PC-3 (cell line): Measurements from ENCODE around the gene DAB1. TPM values are rescaled to one million over a fixed set of nuclear protein-coding genes. Genes with fewer than 3 reads are reported as not detected.
A peak's percentile ranks its signal among the peaks of the same experiment; 100 is the strongest.

ENCODE experiments used
- ATAC-seq: fragments of 200-7000 bp; cut with Tn5 transposase; 2 replicates; pipeline ENCODE4 v1.9.1; 2020; ENCODE audit warnings: mild to moderate bottlenecking, moderate library complexity
- BruUV-seq: library from RNA; stranded (reverse); fragments of 400-500 nt; replicated peaks from 2 replicates; lab custom pipeline; 2021; lab: Mats Ljungman, UMichigan
- CTCF ChIA-PET: fragments of 300-600 bp; sonication (Branson Sonifier 250); formaldehyde crosslinking; loops from one replicate; lab custom pipeline; 2022; ENCODE audit warnings: antibody characterized with exemption; lab: Charles Lee
- POLR2A ChIA-PET: fragments of 300-600 bp; sonication (Branson Sonifier 250); formaldehyde crosslinking; loops from one replicate; lab custom pipeline; 2022; ENCODE audit warnings: antibody characterized with exemption; ENCODE audit not compliant: unreplicated experiment; lab: Charles Lee
- DNase-seq: peaks from one replicate; pipeline ENCODE4 v3.0.0-alpha.2; 2015
- H2AFZ ChIP-seq: fragments of 300-600 bp; sonication (generic); 2 replicates; pipeline ENCODE4 v1.6.0; 2016; ENCODE audit warnings: antibody characterized with exemption, low read length
- H3F3A ChIP-seq: fragments of 300-600 bp; sonication (generic); one replicate; pipeline ENCODE4 v1.6.0; 2017; ENCODE audit warnings: antibody characterized with exemption, low read length, control low read depth, mild to moderate bottlenecking; ENCODE audit not compliant: unreplicated experiment
- H3K27ac ChIP-seq: fragments of 300-600 bp; sonication (generic); 2 replicates; pipeline ENCODE4 v1.5.1; 2016; ENCODE audit warnings: mild to moderate bottlenecking, low read length
- H3K27me3 ChIP-seq: fragments of 300-600 bp; sonication (generic); 2 replicates; pipeline ENCODE4 v1.6.1; 2016; ENCODE audit warnings: low read length, mixed read lengths
- H3K36me3 ChIP-seq: fragments of 300-600 bp; sonication (generic); 2 replicates; pipeline ENCODE4 v1.6.1; 2016; ENCODE audit warnings: low read depth, mixed run types, low read length, mixed read lengths
- H3K4me1 ChIP-seq: fragments of 300-600 bp; sonication (generic); 2 replicates; pipeline ENCODE4 v1.5.1; 2016; ENCODE audit warnings: low read length; ENCODE audit not compliant: insufficient read depth
- H3K4me2 ChIP-seq: fragments of 300-600 bp; sonication (generic); 2 replicates; pipeline ENCODE4 v1.6.0; 2016; ENCODE audit warnings: low read length
- H3K4me3 ChIP-seq: fragments of 300-600 bp; sonication (generic); 2 replicates; pipeline ENCODE4 v1.5.1; 2016; ENCODE audit warnings: mild to moderate bottlenecking, low read length, mixed read lengths
- H3K79me2 ChIP-seq: fragments of 300-600 bp; sonication (generic); 2 replicates; pipeline ENCODE4 v1.6.1; 2017; ENCODE audit warnings: low read length, mixed read lengths
- H3K9ac ChIP-seq: fragments of 300-600 bp; sonication (generic); 2 replicates; pipeline ENCODE4 v1.6.0; 2016; ENCODE audit warnings: mild to moderate bottlenecking, low read length
- H3K9me2 ChIP-seq: fragments of 300-600 bp; sonication (generic); replicated peaks from 2 replicates; pipeline ENCODE4 v1.6.1; 2016; ENCODE audit warnings: mixed run types, low read length, mixed read lengths
- H3K9me3 ChIP-seq: fragments of 300-600 bp; sonication (generic); 2 replicates; pipeline ENCODE4 v1.6.1; 2016; ENCODE audit warnings: low read length, mixed read lengths
- H4K20me1 ChIP-seq: fragments of 300-600 bp; sonication (generic); 2 replicates; pipeline ENCODE4 v1.6.1; 2016; ENCODE audit warnings: low read length, mixed read lengths
- CTCF ChIP-seq: fragments of 300-600 bp; sonication (generic); conservative IDR thresholded peaks from 2 replicates; pipeline ENCODE4 v1.5.1; 2017; ENCODE audit warnings: antibody characterized with exemption, low read depth, mild to moderate bottlenecking, low read length
- EZH2 ChIP-seq: fragments of 300-600 bp; sonication (generic); IDR thresholded peaks from one replicate; pipeline ENCODE4 v1.6.1; 2017; ENCODE audit warnings: antibody characterized with exemption, mild to moderate bottlenecking, low read length; ENCODE audit not compliant: unreplicated experiment
- EZH2phosphoT487 ChIP-seq: fragments of 300-600 bp; sonication (generic); IDR thresholded peaks from 2 replicates; pipeline ENCODE4 v1.6.1; 2018; ENCODE audit warnings: mild to moderate bottlenecking, antibody characterized with exemption, low read length, borderline replicate concordance
- intact Hi-C: fragments of 100-400 bp; cut with micrococcal nuclease; formaldehyde crosslinking; loops from 2 replicates; pipeline ENCODE4 v1.9.0; 2023
- total RNA-seq: library from RNA; depleted of rRNA; stranded (reverse); fragments of >200 nt; gene quantifications from 2 replicates; pipeline ENCODE4 v1.2.3, GENCODE V29; 2014

The DAB1 gene
- total RNA-seq, 1 experiment from 2014 or later = not detected

GRCh38 chr1:57422271-57423134 lies 1.4 kb downstream of the DAB1 start:
- Histone ChIP-seq H3K27ac (no peak overlapping the region), H2AFZ (no peak overlapping the region), H4K20me1 (no peaks in the 10 kb centered on the region), H3K9me2 (no peaks in the 10 kb centered on the region), H3K4me2 (no peak overlapping the region), H3F3A (no peaks in the 10 kb centered on the region), H3K9ac (no peak overlapping the region), H3K79me2 (no peaks in the 10 kb centered on the region), H3K4me3 (no peak overlapping the region), H3K27me3 (peaks cover 59% of the 10 kb centered on the region), H3K4me1 (no peaks in the 10 kb centered on the region), H3K36me3 (no peaks in the 10 kb centered on the region), H3K9me3 (no peaks in the 10 kb centered on the region)
- ATAC-seq (no peak), DNase-seq (no peak)
- peak; percentile 36; the same call in 1 of the 2 replicates for TF ChIP-seq EZH2phosphoT487
- TF ChIP-seq EZH2 = peak; percentile 86
- TF ChIP-seq CTCF = no peak
- intact Hi-C loops = no loop called here
- ChIA-PET CTCF (no interaction called here), POLR2A (no interaction called here)
- no TSS peak for BruUV-seq

GRCh38 chr1:57421806-57422205 lies 2.1 kb downstream of the DAB1 start:
- Histone ChIP-seq H3K27me3 (peaks cover 59% of the 10 kb centered on the region), H3K9ac (no peak overlapping the region), H3K4me1 (no peaks in the 10 kb centered on the region), H4K20me1 (no peaks in the 10 kb centered on the region), H3K36me3 (no peaks in the 10 kb centered on the region), H3K9me2 (no peaks in the 10 kb centered on the region), H3K79me2 (no peaks in the 10 kb centered on the region), H3K4me3 (no peak overlapping the region), H2AFZ (no peak overlapping the region), H3K27ac (no peak overlapping the region), H3K4me2 (no peak overlapping the region), H3K9me3 (no peaks in the 10 kb centered on the region), H3F3A (no peaks in the 10 kb centered on the region)
- POLR2A ChIA-PET = no interaction called here
- no peak for ATAC-seq
- DNase-seq = no peak
- no peak for TF ChIP-seq CTCF
- TF ChIP-seq EZH2phosphoT487 = no peak
- no peak for TF ChIP-seq EZH2
- BruUV-seq = no TSS peak
- intact Hi-C loops = no loop called here
- CTCF ChIA-PET = no interaction called here
